ENCODE results near the gene FBXO47.

DNA sequence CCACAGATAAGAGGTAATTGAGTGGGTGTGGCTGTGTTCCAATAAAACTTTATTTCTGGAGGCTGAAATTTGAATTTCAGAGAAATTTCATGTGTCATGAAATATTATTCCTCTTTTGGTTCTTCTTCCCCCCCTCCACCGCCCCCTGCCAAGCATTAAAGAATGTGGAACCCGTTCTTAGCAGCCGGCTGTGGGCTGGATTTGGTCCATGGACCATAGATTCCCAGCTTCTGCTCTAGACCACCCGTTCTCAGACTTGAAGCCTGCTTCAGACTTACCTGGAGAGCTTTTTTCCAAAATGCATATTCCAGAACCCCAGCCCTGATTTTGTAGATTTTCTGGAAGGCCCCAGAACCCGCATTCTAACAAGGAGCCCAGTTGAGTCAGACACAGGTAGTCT, 56.9 kb downstream of the FBXO47 start:
- TF ChIP-seq POLR2A (IDR thresholded peaks at IDR 0.05) = no peak
- no peak for TF ChIP-seq CTCF (IDR thresholded peaks at IDR 0.05)

Measured in body of pancreas (tissue), 4 donors.